Activated naive CD8-positive, alpha-beta T cell (primary cell): ENCODE results near the gene SLFN11.
A peak's percentile ranks its signal among the peaks of the same experiment; 100 is the strongest.

ENCODE experiments used
- H3K27ac Mint-ChIP-seq: one replicate; pipeline ENCODE4 v1.8.0; 2021; ENCODE audit warnings: mixed read lengths
- H3K27me3 Mint-ChIP-seq: one replicate; pipeline ENCODE4 v1.8.0; 2021; ENCODE audit warnings: mixed read lengths
- H3K36me3 Mint-ChIP-seq: one replicate; pipeline ENCODE4 v1.8.0; 2021; ENCODE audit warnings: mixed read lengths
- H3K4me1 Mint-ChIP-seq: one replicate; pipeline ENCODE4 v1.8.0; 2021; ENCODE audit warnings: low read depth, mixed read lengths
- H3K4me3 Mint-ChIP-seq: one replicate; pipeline ENCODE4 v1.8.0; 2021; ENCODE audit warnings: mild to moderate bottlenecking, mixed read lengths
- H3K9me3 Mint-ChIP-seq: one replicate; pipeline ENCODE4 v1.8.0; 2021; ENCODE audit warnings: low read depth, mixed read lengths

Gene SLFN11

DNA sequence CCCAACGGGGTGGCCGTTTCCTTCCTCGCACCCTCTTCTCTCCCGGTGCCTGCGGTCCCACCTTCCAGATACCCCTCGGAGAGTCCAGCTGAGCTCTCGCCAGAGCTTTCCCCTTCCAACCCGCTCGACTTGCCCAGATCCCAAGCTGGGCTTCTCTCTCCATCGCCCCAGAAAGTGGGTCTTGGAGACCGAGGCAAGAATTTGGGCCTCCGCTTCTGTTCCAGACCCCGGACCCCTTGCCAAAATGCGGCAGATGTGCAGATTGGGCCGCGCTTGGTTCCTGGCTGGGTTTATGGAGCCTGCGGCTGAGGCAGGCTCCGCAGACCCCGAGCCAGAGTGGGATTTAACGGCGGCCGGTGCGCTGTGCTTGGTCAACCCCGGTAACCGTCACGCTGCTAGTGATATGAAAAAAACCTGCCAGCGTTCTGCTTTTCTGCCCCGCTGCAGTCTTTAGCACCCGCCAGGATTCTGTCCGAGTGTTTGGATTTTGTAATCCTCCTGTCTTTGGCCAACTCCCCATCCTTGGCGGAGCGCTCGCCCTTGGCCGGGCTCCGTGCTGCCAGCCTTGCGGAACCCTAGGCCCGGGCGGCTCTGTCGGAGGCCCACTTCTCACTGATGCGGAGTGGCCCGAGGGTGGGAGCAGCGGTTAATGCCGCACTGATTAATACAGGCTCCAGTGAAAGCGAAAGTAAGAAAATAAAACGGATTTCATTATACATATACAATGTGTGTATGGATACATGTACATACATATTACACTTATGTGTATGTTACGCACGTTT lies 754 bp upstream of the SLFN11 start:
- H3K27me3 Mint-ChIP-seq, result no peaks in the 10 kb centered on the region
- peaks cover 11% of the 10 kb centered on the region for H3K9me3 Mint-ChIP-seq
- H3K4me1 Mint-ChIP-seq, result peaks cover 51% of the 10 kb centered on the region
- H3K4me3 Mint-ChIP-seq, result peak overlapping the region; percentile 90
- peak overlapping the region; percentile 92 for H3K27ac Mint-ChIP-seq
- H3K36me3 Mint-ChIP-seq, result peaks cover 9% of the 10 kb centered on the region

DNA sequence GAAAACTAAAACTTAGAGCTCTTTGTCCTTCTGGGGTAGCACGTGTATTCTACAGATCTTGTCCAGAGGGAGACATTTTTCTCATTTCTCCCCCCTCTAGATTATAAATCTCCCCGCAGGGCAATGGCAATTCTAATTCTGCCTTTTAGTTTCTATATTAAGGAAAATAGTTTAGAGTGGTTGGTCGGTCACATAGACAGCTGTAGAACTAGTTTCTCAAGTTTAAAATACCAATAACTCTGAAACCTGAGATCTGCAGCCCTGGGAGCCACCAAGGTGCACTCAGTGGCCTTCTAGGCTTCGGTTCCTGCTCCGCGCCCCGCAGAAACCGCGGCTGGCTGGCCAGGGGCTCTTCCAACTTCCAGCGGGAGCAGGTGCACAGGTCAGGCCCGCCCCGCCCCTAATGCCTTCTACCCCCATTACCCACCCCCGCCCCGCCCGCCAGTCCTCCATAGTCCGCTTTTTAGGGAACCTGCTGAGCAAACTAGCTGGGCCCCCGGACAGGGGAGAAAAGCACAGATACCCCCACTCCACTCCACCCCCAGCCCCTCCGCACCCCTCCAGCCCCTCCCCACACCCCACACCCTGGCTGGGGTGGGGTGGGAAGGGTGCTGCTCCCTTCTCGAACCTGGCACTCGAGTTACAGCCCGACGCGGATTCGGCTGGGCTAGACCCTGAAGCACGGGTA lies 431 bp downstream of the SLFN11 start:
- H3K4me1 Mint-ChIP-seq, result peaks cover 58% of the 10 kb centered on the region
- H3K27me3 Mint-ChIP-seq, result no peaks in the 10 kb centered on the region
- peak overlapping the region; percentile 92 for H3K27ac Mint-ChIP-seq
- H3K9me3 Mint-ChIP-seq, result peaks cover 11% of the 10 kb centered on the region
- peak overlapping the region; percentile 90 for H3K4me3 Mint-ChIP-seq
- H3K36me3 Mint-ChIP-seq, result peaks cover 9% of the 10 kb centered on the region

DNA sequence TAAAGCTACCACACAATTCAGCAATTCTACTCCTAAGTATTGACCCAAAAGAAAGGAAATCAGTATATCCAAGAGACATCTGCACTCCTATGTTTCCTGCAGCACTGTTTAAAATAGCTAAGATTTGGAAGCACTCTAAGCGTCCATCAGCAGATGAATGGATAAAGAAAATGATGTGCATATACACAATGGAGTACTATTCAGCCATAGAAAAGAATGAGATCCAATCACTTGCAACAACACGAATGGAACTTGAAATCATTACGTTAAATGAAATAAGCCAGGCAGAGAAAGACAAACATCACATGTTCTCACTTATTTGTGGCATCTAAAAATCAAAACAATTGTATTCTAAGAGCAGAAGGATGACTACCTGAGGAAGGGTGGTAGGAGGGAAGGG lies 1.5 kb downstream of the SLFN11 start:
- Mint-ChIP-seq H3K36me3 (peaks cover 9% of the 10 kb centered on the region), H3K27me3 (no peaks in the 10 kb centered on the region), H3K4me3 (peak overlapping the region; percentile 90), H3K4me1 (peaks cover 59% of the 10 kb centered on the region), H3K27ac (peak overlapping the region; percentile 36), H3K9me3 (peaks cover 11% of the 10 kb centered on the region)

DNA sequence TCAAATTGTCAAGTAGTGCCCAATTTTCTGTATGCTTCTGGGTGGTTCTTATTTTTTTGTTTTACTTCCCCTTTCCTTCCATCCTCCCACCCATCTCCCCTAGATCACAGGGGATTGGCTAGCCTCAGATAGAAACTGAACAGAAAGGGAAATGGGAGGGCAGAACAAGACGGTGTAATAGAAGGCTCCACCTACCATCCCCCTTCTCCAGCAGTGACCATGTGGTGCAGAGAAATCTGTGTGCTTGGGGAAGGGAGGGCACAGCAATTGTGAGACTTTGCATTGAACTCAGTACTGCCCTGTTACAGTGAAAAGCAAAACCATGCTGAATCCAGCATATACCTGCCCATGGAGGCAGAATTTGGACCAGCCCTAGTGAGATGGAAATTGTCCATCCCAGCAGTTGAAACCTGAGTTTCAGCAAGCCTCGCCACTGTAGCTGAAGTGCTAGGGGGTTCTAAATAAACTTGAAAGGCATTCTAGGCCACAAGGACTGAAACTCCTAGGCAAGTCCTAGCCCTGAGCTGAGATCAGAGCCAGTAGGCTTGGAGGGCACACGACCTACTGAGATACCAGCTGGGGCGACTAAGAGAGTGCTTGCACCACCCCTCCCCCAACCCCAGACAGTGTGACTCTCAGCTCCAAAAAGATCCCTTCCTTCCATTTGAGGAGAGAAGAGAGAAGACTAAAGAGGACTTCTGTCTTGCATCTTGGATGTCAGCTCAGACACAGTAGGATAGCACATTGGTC lies 5.2 kb downstream of the SLFN11 start:
- Mint-ChIP-seq H3K4me1 (peaks cover 36% of the 10 kb centered on the region), H3K27ac (peak overlapping the region; percentile 46), H3K4me3 (peak overlapping the region; percentile 1), H3K36me3 (peaks cover 24% of the 10 kb centered on the region), H3K27me3 (no peaks in the 10 kb centered on the region), H3K9me3 (peaks cover 11% of the 10 kb centered on the region)

DNA sequence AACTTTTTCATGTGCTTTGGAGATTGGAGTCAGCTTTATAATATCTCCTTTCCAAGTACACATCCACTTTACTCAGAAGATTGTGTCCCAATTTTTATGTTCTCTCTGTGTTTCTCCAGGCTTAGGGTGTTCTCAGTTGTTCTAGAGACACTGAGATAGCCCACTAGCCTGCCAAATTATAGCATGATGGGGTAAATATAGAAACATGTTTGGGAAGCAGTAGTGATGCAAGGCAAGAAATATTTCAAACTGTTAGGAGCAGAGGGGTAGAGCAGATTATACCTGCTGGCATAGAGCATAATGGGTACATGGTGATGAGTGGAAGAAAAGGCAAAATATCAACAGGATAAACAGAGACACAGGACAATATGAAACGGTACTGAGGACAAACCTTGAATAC lies 12.4 kb downstream of the SLFN11 start:
- Mint-ChIP-seq H3K4me1 (peaks cover 6% of the 10 kb centered on the region), H3K9me3 (no peaks in the 10 kb centered on the region), H3K27ac (no peak overlapping the region)

DNA sequence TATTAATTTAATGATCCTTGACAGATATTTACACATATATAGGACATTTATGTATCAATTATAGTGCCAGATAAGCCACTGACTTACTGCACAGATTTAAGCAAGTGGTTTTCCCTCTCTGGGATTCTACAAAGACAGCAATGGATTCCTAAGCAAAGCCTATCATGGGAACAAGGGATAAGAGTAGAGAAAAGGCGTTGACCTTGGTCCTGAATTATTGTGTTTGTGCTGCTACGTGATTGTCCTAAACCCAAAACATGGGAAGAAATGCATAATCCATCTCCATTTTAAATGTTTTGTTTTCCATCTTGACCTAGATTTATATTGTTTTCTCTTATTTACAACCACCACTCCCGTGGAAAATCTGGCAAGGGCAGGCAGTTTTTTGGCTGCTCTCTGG lies 14.0 kb downstream of the SLFN11 start:
- H3K27ac Mint-ChIP-seq, result no peak overlapping the region
- no peaks in the 10 kb centered on the region for H3K9me3 Mint-ChIP-seq
- H3K36me3 Mint-ChIP-seq, result peaks cover 35% of the 10 kb centered on the region

More for the DNA sequence above, 12.4 kb downstream of the SLFN11 start:
- no peaks in the 10 kb centered on the region for H3K27me3 Mint-ChIP-seq
- peaks cover 34% of the 10 kb centered on the region for H3K36me3 Mint-ChIP-seq
- no peak overlapping the region for H3K4me3 Mint-ChIP-seq

DNA sequence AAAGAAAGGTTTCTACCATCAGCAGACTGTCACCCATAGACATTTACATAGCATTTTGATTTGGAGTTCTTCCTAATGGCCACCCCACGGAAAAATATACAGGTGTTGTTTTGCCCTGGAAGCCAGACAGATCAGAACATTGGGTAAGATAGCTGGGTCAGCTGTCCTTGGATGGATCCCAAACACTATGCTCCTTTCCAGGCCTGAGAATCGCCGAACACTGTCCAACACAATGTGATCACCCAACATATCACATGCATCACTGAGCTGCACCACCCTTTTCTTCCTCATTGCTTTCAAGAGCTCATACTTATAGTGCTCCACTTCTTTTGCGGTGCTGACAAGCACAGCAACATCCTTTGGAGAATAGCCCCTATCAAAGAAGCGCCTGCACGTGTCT lies 21.1 kb downstream of the SLFN11 start:
- no peaks in the 10 kb centered on the region for H3K9me3 Mint-ChIP-seq
- peaks cover 11% of the 10 kb centered on the region for H3K36me3 Mint-ChIP-seq
- no peak overlapping the region for H3K27ac Mint-ChIP-seq
- no peaks in the 10 kb centered on the region for H3K27me3 Mint-ChIP-seq
- peaks cover 8% of the 10 kb centered on the region for H3K4me1 Mint-ChIP-seq
- H3K4me3 Mint-ChIP-seq, result no peak overlapping the region

More for the DNA sequence above, 14.0 kb downstream of the SLFN11 start:
- Mint-ChIP-seq H3K4me3 (no peak overlapping the region), H3K4me1 (peaks cover 6% of the 10 kb centered on the region), H3K27me3 (no peaks in the 10 kb centered on the region)

DNA sequence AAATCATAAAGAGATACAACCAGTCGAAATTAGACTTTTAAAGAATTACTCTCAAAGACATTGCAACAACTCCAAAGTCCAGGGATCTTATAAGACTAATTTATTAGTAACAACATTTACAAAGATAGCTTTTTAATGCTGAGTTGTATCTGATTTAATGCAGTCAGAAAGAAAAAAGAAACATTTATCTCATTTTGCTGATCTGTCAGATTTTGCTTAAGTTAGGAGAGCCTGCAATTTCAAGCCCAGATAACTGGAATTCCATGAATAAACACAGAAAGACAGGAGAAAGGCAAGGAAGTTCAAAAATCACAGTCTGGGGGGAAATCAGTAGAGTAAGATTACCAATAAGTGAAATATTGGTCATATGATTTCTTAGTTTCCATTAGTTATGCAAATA lies 22.9 kb downstream of the SLFN11 start:
- Mint-ChIP-seq H3K27ac (peak overlapping the region; percentile 19), H3K4me3 (no peak overlapping the region), H3K4me1 (peaks cover 18% of the 10 kb centered on the region), H3K9me3 (no peaks in the 10 kb centered on the region), H3K36me3 (peaks cover 7% of the 10 kb centered on the region), H3K27me3 (no peaks in the 10 kb centered on the region)

DNA sequence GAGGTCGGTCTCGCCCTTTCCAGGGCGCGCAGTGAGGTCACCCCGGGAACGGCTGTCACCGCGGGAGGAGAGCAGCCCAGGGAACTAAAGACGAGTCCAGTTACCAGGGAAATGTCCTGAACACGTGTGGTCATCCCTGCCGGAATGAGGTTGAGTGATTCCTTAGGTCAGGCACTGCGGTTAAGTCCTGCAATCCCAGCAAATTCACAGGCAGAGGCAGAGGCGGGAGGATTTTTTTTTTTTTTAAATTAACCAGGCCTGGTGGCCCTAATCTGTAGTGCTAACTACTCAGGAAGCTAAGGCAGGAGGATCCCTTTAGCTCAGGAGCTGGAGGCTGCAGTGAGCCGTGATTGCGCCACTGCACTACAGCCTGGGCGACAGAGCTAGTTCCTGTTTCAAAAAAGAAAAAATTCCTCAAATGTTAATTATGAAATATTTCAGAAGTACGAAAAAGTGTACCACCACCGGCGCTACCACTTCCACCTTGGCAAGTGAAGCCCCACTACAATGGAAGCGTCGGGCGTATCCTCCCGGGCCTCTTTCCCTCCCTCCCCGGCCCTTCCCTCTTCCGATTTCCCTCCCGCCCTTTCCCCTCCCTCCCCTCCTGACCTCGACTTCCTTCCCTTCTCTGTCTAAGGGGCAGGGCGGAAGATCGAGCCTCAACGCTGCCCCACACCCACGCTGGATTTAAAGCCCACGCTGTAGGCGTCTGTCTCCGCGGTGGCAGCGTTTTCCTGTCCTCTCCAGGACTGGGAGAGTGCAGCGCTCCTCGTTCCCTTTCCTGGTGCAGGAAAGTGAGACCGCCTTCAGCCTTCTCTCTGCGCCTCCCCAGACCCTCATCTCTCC lies 27.3 kb downstream of the SLFN11 start:
- H3K27me3 Mint-ChIP-seq, result no peaks in the 10 kb centered on the region
- H3K4me3 Mint-ChIP-seq, result peak overlapping the region; percentile 93
- no peaks in the 10 kb centered on the region for H3K9me3 Mint-ChIP-seq
- H3K36me3 Mint-ChIP-seq, result peaks cover 6% of the 10 kb centered on the region
- H3K27ac Mint-ChIP-seq, result peak overlapping the region; percentile 62
- peaks cover 40% of the 10 kb centered on the region for H3K4me1 Mint-ChIP-seq

DNA sequence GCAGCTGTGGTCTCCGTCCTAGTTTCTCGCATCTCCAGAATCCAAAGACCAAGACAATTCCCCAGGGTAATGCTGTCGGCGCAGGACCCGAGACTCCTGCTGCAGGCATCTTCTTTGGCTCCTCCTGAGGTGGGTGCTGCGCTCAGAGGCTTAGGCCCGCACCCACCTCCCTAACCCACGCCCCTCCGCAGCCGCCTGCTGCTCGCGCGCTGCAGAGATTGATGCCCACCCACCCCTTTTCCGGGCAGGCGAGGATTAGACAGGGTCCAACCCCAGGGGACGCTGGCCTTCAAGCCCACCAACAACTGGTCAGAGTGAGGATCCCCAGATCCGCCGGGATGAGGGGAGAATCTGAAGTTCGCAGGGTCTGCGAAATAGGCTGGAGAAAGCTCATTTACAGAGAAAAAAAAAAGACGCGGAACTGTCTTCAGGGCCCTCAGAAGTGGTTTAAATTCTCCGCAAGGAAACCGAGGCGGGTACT lies 27.9 kb downstream of the SLFN11 start:
- Mint-ChIP-seq H3K36me3 (peaks cover 6% of the 10 kb centered on the region), H3K9me3 (no peaks in the 10 kb centered on the region), H3K27ac (peak overlapping the region; percentile 58), H3K27me3 (no peaks in the 10 kb centered on the region), H3K4me1 (peaks cover 40% of the 10 kb centered on the region), H3K4me3 (peak overlapping the region; percentile 93)

DNA sequence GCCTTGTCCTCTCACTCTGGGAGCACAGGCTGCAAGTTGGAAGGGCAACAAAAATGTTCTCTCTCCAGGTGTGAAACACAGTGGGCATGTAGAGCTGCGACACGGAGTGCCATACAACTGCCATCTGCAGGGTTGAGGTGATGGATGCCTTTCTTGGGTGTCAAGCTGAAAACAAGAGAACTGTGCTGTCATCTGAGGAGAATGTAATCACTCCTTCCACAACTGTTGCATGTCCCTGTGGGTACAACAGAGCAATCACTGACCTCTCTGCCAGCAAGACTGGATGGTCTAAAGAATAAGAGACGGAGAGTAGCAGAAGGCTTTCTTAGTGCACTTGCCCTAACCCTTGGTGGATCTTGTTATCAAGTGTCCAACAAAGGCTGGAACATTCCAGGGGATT lies 29.2 kb downstream of the SLFN11 start:
- H3K4me1 Mint-ChIP-seq, result peaks cover 39% of the 10 kb centered on the region

DNA sequence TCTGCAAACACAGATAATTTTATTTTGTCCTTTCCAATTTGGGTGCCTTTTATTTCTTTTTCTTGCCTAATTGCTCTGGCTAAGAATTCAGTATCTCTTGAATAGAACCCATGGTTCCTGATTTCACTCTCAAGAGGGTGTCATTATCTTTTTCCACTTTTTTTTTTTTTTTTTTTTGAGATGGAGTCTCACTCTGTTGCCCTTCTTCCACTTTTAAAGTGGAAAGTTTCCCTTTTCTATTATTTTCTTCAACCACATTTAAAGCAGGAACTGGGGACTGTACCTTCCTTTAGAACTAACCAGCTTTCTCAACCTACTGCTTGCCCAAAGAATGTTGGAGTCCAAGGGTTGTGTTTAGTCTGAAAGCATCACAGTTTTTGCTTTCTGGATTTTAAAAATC lies 31.1 kb downstream of the SLFN11 start:
- Mint-ChIP-seq H3K9me3 (no peaks in the 10 kb centered on the region), H3K27ac (no peak overlapping the region), H3K4me1 (peaks cover 33% of the 10 kb centered on the region), H3K36me3 (peaks cover 6% of the 10 kb centered on the region), H3K4me3 (peak overlapping the region; percentile 14), H3K27me3 (no peaks in the 10 kb centered on the region)

More for the DNA sequence above, 29.2 kb downstream of the SLFN11 start:
- Mint-ChIP-seq H3K36me3 (peaks cover 6% of the 10 kb centered on the region), H3K27ac (no peak overlapping the region), H3K9me3 (no peaks in the 10 kb centered on the region), H3K4me3 (peak overlapping the region; percentile 6), H3K27me3 (no peaks in the 10 kb centered on the region)

DNA sequence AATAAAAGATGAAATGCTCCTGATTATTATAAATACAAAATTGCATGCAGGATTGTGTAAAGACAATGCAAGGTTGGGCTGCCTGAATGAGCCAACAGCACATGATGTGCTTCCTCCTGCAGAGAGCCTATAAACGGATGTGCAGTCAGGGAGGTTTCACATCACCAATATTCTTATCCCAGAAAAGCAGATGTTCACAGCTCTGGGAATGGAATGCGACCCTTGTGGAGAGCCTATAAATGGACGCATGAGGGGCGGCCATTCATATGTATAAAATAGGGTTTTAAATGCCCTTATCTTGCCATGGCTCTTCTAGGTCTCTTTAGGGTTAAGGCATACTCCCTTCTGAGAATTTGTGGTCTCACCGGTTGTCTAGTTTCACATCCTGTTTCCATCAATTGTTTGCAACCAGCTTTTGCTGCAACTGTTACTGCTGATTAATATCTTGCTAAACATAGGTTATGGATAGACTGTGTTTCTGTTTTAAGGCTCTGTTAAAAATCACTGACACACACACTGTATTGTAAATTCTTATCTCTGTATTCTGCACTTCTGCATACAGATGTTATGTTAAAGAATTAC lies 31.9 kb downstream of the SLFN11 start:
- Mint-ChIP-seq H3K4me1 (peaks cover 29% of the 10 kb centered on the region), H3K27ac (peak overlapping the region; percentile 11), H3K36me3 (peaks cover 6% of the 10 kb centered on the region), H3K27me3 (no peaks in the 10 kb centered on the region), H3K4me3 (peak overlapping the region; percentile 14), H3K9me3 (no peaks in the 10 kb centered on the region)

DNA sequence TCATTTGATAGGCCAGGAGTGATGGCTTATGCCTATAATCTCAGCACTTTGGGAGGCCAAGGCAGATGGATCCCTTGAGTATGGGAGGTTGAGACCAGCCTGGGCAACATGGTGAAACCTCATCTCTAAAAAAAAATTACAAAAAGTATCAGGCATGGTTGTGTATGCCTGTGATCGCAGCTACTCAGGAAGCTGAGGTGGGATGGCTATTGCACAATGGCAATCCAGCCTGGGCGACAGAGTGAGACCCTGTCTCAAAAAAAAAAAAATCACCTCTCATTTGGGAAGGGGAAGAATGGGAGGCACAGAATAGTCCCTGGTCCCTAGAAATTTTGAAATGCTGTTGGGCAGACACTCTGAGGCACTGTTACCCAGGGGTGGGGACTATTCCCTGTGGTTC lies 35.2 kb downstream of the SLFN11 start:
- Mint-ChIP-seq H3K27ac (no peak overlapping the region), H3K4me3 (no peak overlapping the region), H3K27me3 (no peaks in the 10 kb centered on the region), H3K9me3 (no peaks in the 10 kb centered on the region), H3K4me1 (peaks cover 18% of the 10 kb centered on the region), H3K36me3 (peaks cover 5% of the 10 kb centered on the region)
